COLO668 (cell line): ENCODE results near the gene GNAT2.
A peak's percentile ranks its signal among the peaks of the same experiment; 100 is the strongest.
"Not testable (repeated sequence)": the region's sequence is repeated elsewhere in the genome, so short reads cannot be mapped to it uniquely, and the experiment has no call there.

Experiments used
- DNase-seq: peaks from one replicate; lab custom pipeline; 2025; ENCODE audit not compliant: unreplicated experiment; lab: John Stamatoyannopoulos, UW

GNAT2 gene

GRCh38 chr1:109619576-109620400 is at the start of gene GNAT2, which contains the start of gene AMPD2:
Gene GNAT2, minus strand, starts transcription at chr1:109619616. Its CDS starts 6,746 bp downstream, at chr1:109612870.
Gene AMPD2, plus strand, starts transcription at chr1:109619837. Its CDS starts 1,339 bp downstream, at chr1:109621176.
- peak; percentile 79 for DNase-seq

GRCh38 chr1:109668123-109668775 is 48.8 kb upstream of the GNAT2 start:
- no peak for DNase-seq

- DNase-seq: no peak
Observed at GRCh38 chr1:109667452-109668122, 48.2 kb upstream of the GNAT2 start, which contains the start of gene GSTM2. Gene GSTM2, plus strand, starts transcription at chr1:109668057. Its CDS starts 59 bp downstream, at chr1:109668116.

GRCh38 chr1:109664671-109665070 is 45.3 kb upstream of the GNAT2 start:
- no peak for DNase-seq

GRCh38 chr1:109661391-109661790 is 42.0 kb upstream of the GNAT2 start:
- no peak for DNase-seq

GRCh38 chr1:109660691-109661026 is 41.2 kb upstream of the GNAT2 start:
- not testable (repeated sequence) for DNase-seq

GRCh38 chr1:109659997-109660690 is 40.7 kb upstream of the GNAT2 start:
- DNase-seq: peak; percentile 16

GRCh38 chr1:109659145-109659544 is 39.7 kb upstream of the GNAT2 start:
- DNase-seq: no peak

DNA sequence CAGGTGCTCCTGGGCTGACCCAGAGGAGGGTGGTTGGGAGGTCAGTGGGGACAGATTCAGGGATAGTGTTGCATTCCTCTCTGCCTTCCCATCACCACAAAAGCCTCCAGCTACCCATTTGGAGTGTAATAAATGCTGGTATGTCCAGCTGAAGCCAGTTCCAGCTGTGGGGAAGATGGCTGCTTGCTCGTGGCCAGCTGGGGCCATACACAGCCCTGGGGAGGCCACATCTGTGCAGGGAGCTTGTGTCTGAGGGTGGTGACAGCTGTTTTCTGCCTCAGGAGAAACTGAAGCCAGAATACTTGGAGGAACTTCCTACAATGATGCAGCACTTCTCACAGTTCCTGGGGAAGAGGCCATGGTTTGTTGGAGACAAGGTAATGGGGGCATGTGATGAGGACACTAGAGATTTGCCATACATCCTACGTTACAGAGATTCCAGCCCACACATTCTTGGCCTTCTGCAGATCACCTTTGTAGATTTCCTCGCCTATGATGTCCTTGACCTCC is 39.2 kb upstream of the GNAT2 start:
- DNase-seq: no peak

DNA sequence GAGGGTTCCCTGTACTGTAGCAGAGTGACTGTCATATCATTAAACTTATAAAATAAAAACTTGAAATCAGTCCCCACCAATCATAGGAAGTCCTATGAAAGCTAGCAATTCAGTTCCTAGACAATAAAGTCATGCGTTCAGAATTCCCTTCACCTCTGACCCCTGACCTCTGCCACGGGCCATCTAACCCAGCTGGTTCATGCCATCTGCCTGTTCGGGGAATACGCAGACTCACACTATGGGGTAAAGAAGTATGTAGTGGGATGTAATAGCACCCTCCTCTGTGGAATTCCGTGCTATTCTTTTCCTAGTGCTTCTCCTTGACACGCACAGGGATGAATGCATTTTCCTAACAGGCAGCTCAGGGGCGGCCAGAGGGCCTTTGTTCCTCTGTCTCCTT is 38.6 kb upstream of the GNAT2 start:
- no peak for DNase-seq

DNA sequence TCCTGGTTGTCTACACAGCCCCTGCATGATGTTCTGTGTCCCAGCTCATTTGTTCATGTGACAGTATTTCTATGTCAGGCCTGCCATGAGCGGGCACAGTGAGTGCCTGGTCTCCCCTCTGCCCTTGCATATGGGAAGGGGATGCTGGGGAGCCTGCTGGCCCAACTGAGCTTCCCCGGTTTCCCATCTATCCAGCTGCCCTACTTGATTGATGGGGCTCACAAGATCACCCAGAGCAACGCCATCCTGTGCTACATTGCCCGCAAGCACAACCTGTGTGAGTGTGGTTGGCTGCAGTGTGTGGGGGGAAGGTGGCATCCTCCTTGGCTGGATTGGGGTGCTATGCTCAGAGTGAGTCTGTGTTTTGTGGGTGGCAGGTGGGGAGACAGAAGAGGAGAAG is 38.0 kb upstream of the GNAT2 start:
- no peak for DNase-seq

- peak; percentile 72 for DNase-seq
Observed at GRCh38 chr1:109655615-109656519, 36.5 kb upstream of the GNAT2 start, which contains the start of gene GSTM4. Gene GSTM4, plus strand, starts transcription at chr1:109656099. Its CDS starts 291 bp downstream, at chr1:109656390.

- DNase-seq: no peak
Observed at GRCh38 chr1:109654519-109654918, 35.1 kb upstream of the GNAT2 start.

DNA sequence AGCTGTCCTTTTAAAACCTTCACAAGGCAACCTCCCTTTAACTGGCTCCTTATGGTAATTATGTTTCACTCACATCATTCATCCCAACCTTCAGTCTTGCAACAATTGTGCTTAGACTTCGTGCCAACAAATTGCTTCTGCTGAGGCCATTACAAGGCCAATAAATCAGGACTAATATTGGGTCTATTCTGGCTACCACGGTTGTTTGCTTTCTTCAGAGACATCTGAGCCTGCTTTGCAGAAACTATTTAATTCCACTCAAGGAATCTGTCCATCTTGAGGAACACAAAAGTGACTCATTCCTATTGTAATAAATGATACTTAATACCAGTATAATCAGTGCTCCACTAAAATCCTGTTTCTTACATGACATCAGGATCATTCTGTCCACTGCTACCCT is 33.9 kb upstream of the GNAT2 start:
- no peak for DNase-seq

DNA sequence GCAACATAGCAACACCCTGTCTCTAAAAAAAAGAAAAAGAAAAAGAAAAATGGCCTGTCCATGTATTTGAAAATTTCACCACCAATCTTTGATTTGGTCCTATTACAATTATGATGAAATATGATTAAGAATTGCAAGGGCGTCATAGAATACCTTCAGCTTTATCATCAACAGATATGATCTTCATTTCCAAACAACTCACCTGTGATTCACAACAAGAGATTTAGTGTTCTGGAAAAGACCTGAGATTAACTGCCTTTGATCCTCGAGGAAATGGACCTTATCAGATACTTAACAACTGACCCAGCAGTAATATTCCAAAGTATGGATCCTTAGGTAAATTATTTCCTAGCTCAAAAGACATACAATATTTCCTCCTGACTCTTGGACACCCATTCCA is 33.0 kb upstream of the GNAT2 start:
- no peak for DNase-seq

DNA sequence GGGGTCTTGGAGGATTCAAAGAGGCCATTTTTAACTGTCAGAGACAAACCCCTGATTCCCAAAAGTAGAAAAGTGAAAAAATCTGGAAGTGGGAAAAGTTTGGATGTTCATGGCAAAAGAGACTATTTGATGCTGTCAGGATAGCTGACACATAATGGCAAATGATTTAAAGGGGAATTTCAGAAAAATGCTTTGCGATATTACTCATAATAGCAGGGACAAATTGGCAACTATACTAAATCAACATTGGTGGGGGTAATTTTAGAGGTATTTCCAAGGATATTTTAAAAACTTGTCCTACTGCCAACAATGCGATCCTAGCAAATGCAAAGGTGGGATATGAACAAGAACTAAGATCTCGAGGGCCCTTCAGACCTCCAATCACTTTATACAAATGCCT is 31.2 kb upstream of the GNAT2 start:
- DNase-seq: no peak

GRCh38 chr1:109649491-109649914 is 30.1 kb upstream of the GNAT2 start:
- no peak for DNase-seq

GRCh38 chr1:109644670-109645069 is 25.3 kb upstream of the GNAT2 start:
- no peak for DNase-seq

DNA sequence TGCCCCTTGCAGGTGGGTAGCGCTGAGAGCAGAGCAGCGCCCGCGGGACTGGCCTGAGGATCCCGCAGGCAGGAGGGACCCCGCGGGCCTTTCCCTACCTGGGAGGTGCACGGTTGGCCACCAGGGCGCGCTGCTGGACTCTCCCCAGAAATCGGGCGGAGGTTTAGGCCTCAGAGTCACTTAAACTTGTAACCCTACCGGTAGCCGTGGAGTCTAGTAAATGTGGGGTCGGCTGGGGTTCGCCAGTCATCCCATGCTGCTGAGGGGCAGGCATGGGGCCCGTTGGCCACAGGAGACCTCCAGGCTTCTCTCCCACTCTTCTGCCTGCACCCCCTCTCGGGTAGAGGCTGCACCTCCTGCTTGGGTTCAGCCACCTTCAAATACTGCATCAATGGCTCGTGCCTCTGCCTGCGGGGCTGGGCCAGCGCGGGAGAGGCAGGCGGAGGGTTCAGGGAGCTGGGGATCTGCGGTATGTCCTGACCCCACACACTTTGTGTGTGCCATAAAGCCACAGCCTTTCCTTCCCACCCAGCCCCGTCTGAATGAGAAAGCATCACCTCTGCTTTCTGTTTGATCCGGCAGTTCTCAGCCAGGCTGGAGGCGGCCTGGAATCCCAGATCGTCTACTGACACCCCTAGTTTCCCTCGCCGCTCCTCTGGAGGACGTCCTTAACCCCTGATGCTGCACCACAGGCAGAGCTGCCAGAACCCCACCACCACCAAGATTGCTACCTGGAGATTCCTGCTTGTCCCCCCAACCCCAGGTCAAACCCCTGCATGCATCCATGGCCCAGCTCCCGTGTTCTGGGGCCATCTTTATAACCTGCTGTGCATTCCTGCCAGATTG is 24.2 kb upstream of the GNAT2 start:
- peak; percentile 84 for DNase-seq
